T-helper 1 cell treated with Interleukin-12 subunit alpha and Interleukin-12 subunit beta and Interleukin-4 antibody, amounts not matched to agents 30 μg/mL and 1 μg/mL, for 36 hours (primary cell): ENCODE measurements around the gene ATP7B.

ENCODE experiments used
- H3K27ac Mint-ChIP-seq: one replicate; pipeline ENCODE4 v1.8.0; 2021; ENCODE audit warnings: mild to moderate bottlenecking, mixed read lengths
- H3K27me3 Mint-ChIP-seq: one replicate; pipeline ENCODE4 v1.8.0; 2021; ENCODE audit warnings: low read depth, mixed read lengths
- H3K36me3 Mint-ChIP-seq: one replicate; pipeline ENCODE4 v1.8.0; 2021; ENCODE audit warnings: low read depth, mixed read lengths
- H3K4me1 Mint-ChIP-seq: one replicate; pipeline ENCODE4 v1.8.0; 2021; ENCODE audit warnings: low read depth, mixed read lengths
- H3K4me3 Mint-ChIP-seq: one replicate; pipeline ENCODE4 v1.8.0; 2021; ENCODE audit warnings: mild to moderate bottlenecking, moderate library complexity, mixed read lengths
- H3K9me3 Mint-ChIP-seq: one replicate; pipeline ENCODE4 v1.8.0; 2021; ENCODE audit warnings: mixed read lengths

Gene ATP7B

GRCh38 chr13:51955281-51955771, 55.9 kb downstream of the ATP7B start:
- no peaks in the 10 kb centered on the region for H3K27me3 Mint-ChIP-seq
- peaks cover 34% of the 10 kb centered on the region for H3K4me1 Mint-ChIP-seq
- H3K27ac Mint-ChIP-seq, result no peak overlapping the region
- peaks cover 8% of the 10 kb centered on the region for H3K9me3 Mint-ChIP-seq
- no peak overlapping the region for H3K4me3 Mint-ChIP-seq
- peaks cover 8% of the 10 kb centered on the region for H3K36me3 Mint-ChIP-seq

- H3K27me3 Mint-ChIP-seq, result no peaks in the 10 kb centered on the region
- H3K4me3 Mint-ChIP-seq, result no peak overlapping the region
- no peak overlapping the region for H3K27ac Mint-ChIP-seq
- peaks cover 11% of the 10 kb centered on the region for H3K36me3 Mint-ChIP-seq
- H3K4me1 Mint-ChIP-seq, result peaks cover 25% of the 10 kb centered on the region
- peaks cover 18% of the 10 kb centered on the region for H3K9me3 Mint-ChIP-seq
Observed at GRCh38 chr13:51953347-51954195, 57.7 kb downstream of the ATP7B start.

GRCh38 chr13:51950722-51951121, 60.5 kb downstream of the ATP7B start:
- Mint-ChIP-seq H3K4me1 (peaks cover 14% of the 10 kb centered on the region), H3K9me3 (peaks cover 18% of the 10 kb centered on the region), H3K4me3 (peak overlapping the region; percentile 25), H3K36me3 (peaks cover 11% of the 10 kb centered on the region), H3K27ac (peak overlapping the region; percentile 86), H3K27me3 (no peaks in the 10 kb centered on the region)

GRCh38 chr13:51946163-51946669, 65.0 kb downstream of the ATP7B start:
- Mint-ChIP-seq H3K36me3 (peaks cover 11% of the 10 kb centered on the region), H3K27ac (no peak overlapping the region), H3K4me1 (peaks cover 41% of the 10 kb centered on the region), H3K27me3 (peaks cover 14% of the 10 kb centered on the region), H3K9me3 (peaks cover 18% of the 10 kb centered on the region), H3K4me3 (no peak overlapping the region)

GRCh38 chr13:51945149-51945548, 66.1 kb downstream of the ATP7B start:
- Mint-ChIP-seq H3K27ac (no peak overlapping the region), H3K9me3 (peaks cover 8% of the 10 kb centered on the region), H3K4me3 (no peak overlapping the region), H3K4me1 (peaks cover 33% of the 10 kb centered on the region), H3K36me3 (peaks cover 3% of the 10 kb centered on the region), H3K27me3 (peaks cover 14% of the 10 kb centered on the region)

GRCh38 chr13:51944428-51944827, 66.8 kb downstream of the ATP7B start:
- Mint-ChIP-seq H3K9me3 (peaks cover 3% of the 10 kb centered on the region), H3K36me3 (peaks cover 3% of the 10 kb centered on the region), H3K27ac (no peak overlapping the region), H3K4me3 (no peak overlapping the region), H3K27me3 (peaks cover 14% of the 10 kb centered on the region), H3K4me1 (peaks cover 33% of the 10 kb centered on the region)

GRCh38 chr13:51943721-51944120, 67.5 kb downstream of the ATP7B start:
- no peak overlapping the region for H3K4me3 Mint-ChIP-seq
- no peaks in the 10 kb centered on the region for H3K9me3 Mint-ChIP-seq
- peaks cover 14% of the 10 kb centered on the region for H3K27me3 Mint-ChIP-seq
- H3K4me1 Mint-ChIP-seq, result peaks cover 33% of the 10 kb centered on the region
- no peaks in the 10 kb centered on the region for H3K36me3 Mint-ChIP-seq
- no peak overlapping the region for H3K27ac Mint-ChIP-seq

GRCh38 chr13:51942189-51942588, 69.1 kb downstream of the ATP7B start:
- Mint-ChIP-seq H3K4me1 (peaks cover 33% of the 10 kb centered on the region), H3K36me3 (no peaks in the 10 kb centered on the region), H3K27ac (no peak overlapping the region)

GRCh38 chr13:51938454-51938853, 72.8 kb downstream of the ATP7B start:
- peaks cover 22% of the 10 kb centered on the region for H3K4me1 Mint-ChIP-seq
- H3K36me3 Mint-ChIP-seq, result no peaks in the 10 kb centered on the region
- no peaks in the 10 kb centered on the region for H3K9me3 Mint-ChIP-seq
- peaks cover 13% of the 10 kb centered on the region for H3K27me3 Mint-ChIP-seq
- no peak overlapping the region for H3K27ac Mint-ChIP-seq
- no peak overlapping the region for H3K4me3 Mint-ChIP-seq

More at GRCh38 chr13:51942189-51942588, 69.1 kb downstream of the ATP7B start:
- H3K9me3 Mint-ChIP-seq, result no peaks in the 10 kb centered on the region
- peaks cover 14% of the 10 kb centered on the region for H3K27me3 Mint-ChIP-seq
- H3K4me3 Mint-ChIP-seq, result peak overlapping the region; percentile 52

- Mint-ChIP-seq H3K4me3 (no peak overlapping the region), H3K4me1 (peaks cover 14% of the 10 kb centered on the region), H3K27me3 (peaks cover 5% of the 10 kb centered on the region)
Observed at GRCh38 chr13:51937320-51938290, 73.6 kb downstream of the ATP7B start.

GRCh38 chr13:51935326-51936171, 75.7 kb downstream of the ATP7B start:
- Mint-ChIP-seq H3K27me3 (no peaks in the 10 kb centered on the region), H3K9me3 (no peaks in the 10 kb centered on the region), H3K27ac (no peak overlapping the region), H3K4me1 (no peaks in the 10 kb centered on the region), H3K4me3 (no peak overlapping the region), H3K36me3 (no peaks in the 10 kb centered on the region)

More at GRCh38 chr13:51937320-51938290, 73.6 kb downstream of the ATP7B start:
- no peaks in the 10 kb centered on the region for H3K9me3 Mint-ChIP-seq
- no peaks in the 10 kb centered on the region for H3K36me3 Mint-ChIP-seq
- no peak overlapping the region for H3K27ac Mint-ChIP-seq

GRCh38 chr13:51934461-51935087, 76.7 kb downstream of the ATP7B start:
- Mint-ChIP-seq H3K27ac (no peak overlapping the region), H3K4me1 (no peaks in the 10 kb centered on the region), H3K27me3 (no peaks in the 10 kb centered on the region), H3K4me3 (no peak overlapping the region), H3K36me3 (no peaks in the 10 kb centered on the region), H3K9me3 (no peaks in the 10 kb centered on the region)

- H3K9me3 Mint-ChIP-seq, result no peaks in the 10 kb centered on the region
- H3K27me3 Mint-ChIP-seq, result no peaks in the 10 kb centered on the region
- no peaks in the 10 kb centered on the region for H3K36me3 Mint-ChIP-seq
- no peaks in the 10 kb centered on the region for H3K4me1 Mint-ChIP-seq
- H3K4me3 Mint-ChIP-seq, result no peak overlapping the region
- no peak overlapping the region for H3K27ac Mint-ChIP-seq
Observed at GRCh38 chr13:51933466-51934058, 77.7 kb downstream of the ATP7B start.
